IgD-negative memory B cell (primary cell): ENCODE results near the gene LIPA. TPM values are rescaled to one million over a fixed set of nuclear protein-coding genes. Genes with fewer than 3 reads are reported as not detected.
A peak's percentile ranks its signal among the peaks of the same experiment; 100 is the strongest.

Source experiments
- H3K27ac Mint-ChIP-seq, 3 donors: one replicate each; pipeline ENCODE4 v1.8.0; 2020 to 2022; ENCODE audit warnings: mild to moderate bottlenecking in 3 of 3, mixed read lengths in 3 of 3, moderate library complexity in 1 of 3
- H3K27me3 Mint-ChIP-seq: one replicate; pipeline ENCODE4 v1.8.0; 2021; ENCODE audit warnings: mixed read lengths
- H3K36me3 Mint-ChIP-seq: one replicate; pipeline ENCODE4 v1.8.0; 2020; ENCODE audit warnings: mild to moderate bottlenecking, mixed read lengths
- H3K4me1 Mint-ChIP-seq, 3 donors: one replicate each; pipeline ENCODE4 v1.8.0; 2020 to 2022; ENCODE audit warnings: mixed read lengths in 3 of 3, mild to moderate bottlenecking in 1 of 3
- H3K4me3 Mint-ChIP-seq, 4 donors: one replicate each; pipeline ENCODE4 v1.8.0; 2020 to 2022; ENCODE audit warnings: mild to moderate bottlenecking in 4 of 4, mixed read lengths in 4 of 4, moderate library complexity in 3 of 4
- H3K9me3 Mint-ChIP-seq, 3 donors: one replicate each; pipeline ENCODE4 v1.8.0; 2020 to 2021; ENCODE audit warnings: mixed read lengths in 3 of 3, mild to moderate bottlenecking in 1 of 3
- polyA plus RNA-seq: library from polyadenylated mRNA; unstranded; fragments of 300-500 nt; fragmentation: Illumina TruSeq; gene quantifications from one replicate; pipeline ENCODE4 v1.2.3, GENCODE V29; 2021

Gene LIPA
- polyA plus RNA-seq, 1 donor from 2014 or later = 73.9 TPM

DNA sequence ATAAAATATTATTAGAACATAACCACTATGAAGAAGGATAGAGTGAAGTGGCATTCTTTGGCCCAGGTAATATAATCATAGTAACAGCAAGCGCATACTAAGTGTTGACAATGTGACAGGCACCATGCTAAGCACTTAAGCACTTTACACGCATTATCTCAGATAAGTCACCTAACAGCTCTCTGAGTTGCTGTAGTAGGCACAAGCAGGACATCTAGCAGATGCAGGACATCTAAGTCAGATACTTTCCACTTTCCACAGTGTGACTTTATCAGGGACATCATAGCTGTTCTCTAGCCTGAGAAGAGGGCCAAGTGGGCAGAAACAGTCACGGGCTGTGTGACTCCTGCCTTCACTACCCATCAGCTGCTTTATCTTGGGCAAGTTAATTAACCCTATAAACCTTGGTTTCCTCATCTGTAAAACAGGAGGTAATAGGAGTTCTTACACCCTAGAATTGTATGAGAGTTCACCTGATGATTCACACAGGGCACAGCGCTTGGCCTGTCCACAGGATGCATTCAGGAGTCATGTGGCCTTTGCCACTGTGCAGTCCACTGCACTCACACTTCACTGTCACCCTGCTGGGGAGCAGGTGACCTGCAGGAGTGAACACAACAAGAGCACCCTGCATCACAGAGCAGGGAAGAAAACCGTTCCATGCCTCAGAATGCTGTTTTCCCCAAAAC is 12.5 kb downstream of the LIPA start:
- H3K36me3 Mint-ChIP-seq = peaks cover 9% of the 10 kb centered on the region
- H3K9me3 Mint-ChIP-seq = no peaks in the 10 kb centered on the region
- H3K4me3 Mint-ChIP-seq = no peak overlapping the region
- no peak overlapping the region for H3K27ac Mint-ChIP-seq
- H3K4me1 Mint-ChIP-seq = peaks cover 20 to 22% (median 22%) of the 10 kb centered on the region in 3 donors
- H3K27me3 Mint-ChIP-seq = no peaks in the 10 kb centered on the region

DNA sequence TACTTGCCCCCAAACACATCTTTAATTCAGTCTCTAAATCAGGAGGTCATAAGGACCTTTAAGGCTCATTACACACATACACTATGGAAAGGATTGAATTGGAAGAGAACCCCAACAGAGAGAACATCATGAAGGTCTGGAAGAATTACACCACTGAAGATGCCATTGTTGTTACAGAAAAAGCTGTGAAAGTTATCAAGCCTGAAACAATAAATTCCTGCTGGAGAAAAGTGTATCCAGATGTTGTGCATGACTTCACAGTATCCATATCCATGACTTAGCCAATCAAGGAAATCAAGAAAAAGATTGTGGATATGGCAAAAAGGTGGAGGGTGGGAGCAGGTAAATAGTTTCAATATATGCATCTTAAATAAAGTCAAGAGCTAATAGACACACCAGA is 13.7 kb downstream of the LIPA start:
- H3K4me3 Mint-ChIP-seq = no peak overlapping the region
- H3K27me3 Mint-ChIP-seq = no peaks in the 10 kb centered on the region
- peaks cover 9% of the 10 kb centered on the region for H3K36me3 Mint-ChIP-seq
- H3K4me1 Mint-ChIP-seq = peaks cover 10 to 14% (median 11%) of the 10 kb centered on the region in 3 donors
- H3K9me3 Mint-ChIP-seq = no peaks in the 10 kb centered on the region
- no peak overlapping the region for H3K27ac Mint-ChIP-seq

DNA sequence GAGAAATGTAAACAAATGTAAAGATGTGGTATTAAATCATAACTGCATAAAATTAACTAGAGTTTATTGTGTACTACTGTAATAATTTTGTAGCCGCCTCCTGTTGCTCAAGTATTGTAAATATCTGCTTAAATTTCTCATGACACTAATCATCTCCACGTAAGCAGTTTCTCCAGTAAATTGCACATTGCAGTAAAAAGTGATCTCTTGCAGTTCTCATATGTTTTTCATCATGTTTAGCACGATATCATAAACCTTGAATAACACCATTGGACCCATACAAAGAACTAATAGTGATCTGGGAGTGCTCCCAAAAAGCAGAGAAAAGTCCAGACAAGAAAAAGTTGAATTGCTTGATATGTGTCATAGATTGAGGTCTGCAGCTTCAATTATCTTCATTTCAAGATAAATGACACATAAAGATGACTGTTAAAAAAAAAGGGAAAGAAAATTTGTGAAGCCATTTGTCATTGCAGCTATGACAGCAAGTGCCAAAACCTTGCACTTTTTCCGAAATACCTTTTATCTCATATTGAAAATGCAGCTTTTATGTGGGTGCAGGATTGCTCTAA is 15.3 kb downstream of the LIPA start:
- Mint-ChIP-seq H3K4me1 (peaks cover 0 to 3% (median 0%) of the 10 kb centered on the region in 3 donors), H3K9me3 (no peaks in the 10 kb centered on the region), H3K27me3 (no peaks in the 10 kb centered on the region), H3K4me3 (no peak overlapping the region), H3K27ac (no peak overlapping the region), H3K36me3 (peaks cover 9% of the 10 kb centered on the region)

DNA sequence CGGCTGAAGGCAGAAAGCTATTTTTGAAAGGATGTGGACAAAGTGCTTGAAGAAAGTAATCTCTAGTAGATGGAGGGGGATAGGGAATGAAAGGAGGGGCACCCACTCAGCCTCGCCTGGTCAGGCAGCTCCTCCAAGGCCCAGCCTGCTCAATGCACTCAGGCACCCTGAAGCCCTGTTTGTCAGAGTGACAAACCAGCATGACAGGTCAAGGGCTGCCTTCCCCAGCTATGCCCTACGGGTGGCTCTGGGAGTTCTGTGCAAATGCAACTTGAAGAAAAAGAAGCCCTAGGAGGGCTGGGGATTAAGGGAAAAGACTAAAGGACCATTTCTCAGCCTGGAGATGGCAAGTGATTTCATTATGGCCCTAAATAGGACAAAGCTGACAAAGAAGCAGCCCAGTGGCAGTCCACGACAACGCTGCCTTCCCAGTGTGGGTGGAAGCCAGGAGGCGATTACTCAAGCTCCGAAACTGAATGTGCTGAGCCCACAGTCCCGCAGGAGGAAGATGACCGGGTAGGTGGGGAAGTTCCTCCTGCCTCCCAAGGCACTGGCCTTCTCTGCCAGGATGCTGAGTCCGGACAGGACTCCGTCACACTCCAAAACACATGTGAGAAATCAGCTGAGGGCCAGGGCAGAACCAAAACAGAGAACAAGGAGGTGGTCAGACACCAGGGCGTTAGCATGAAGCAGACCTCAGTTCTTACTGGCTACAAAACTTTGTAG is 16.3 kb downstream of the LIPA start:
- no peaks in the 10 kb centered on the region for H3K27me3 Mint-ChIP-seq
- no peaks in the 10 kb centered on the region for H3K9me3 Mint-ChIP-seq
- H3K4me3 Mint-ChIP-seq = no peak overlapping the region
- H3K4me1 Mint-ChIP-seq = peaks cover 0 to 3% (median 0%) of the 10 kb centered on the region in 3 donors
- no peak overlapping the region for H3K27ac Mint-ChIP-seq
- H3K36me3 Mint-ChIP-seq = peaks cover 12% of the 10 kb centered on the region

DNA sequence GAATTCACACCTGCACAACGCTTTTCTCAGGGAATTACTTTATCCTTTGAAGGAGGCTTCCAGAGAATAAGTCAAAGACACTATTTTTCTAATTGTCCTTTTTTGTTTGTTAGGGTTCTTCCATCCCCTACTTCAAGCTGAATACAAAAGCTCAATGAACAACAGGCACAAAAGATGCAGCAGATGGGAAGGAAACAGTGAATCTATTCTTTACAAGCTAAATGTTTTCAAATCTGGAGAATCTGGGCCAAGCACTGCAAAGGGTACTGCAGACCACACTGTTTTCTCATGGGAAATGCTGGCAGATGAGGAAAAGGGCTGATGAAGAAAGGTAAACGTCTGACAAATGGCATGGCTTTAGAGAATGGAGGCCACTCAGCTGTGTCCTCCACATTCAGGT is 18.5 kb downstream of the LIPA start:
- H3K9me3 Mint-ChIP-seq = no peaks in the 10 kb centered on the region
- no peak overlapping the region for H3K27ac Mint-ChIP-seq
- H3K4me3 Mint-ChIP-seq = no peak overlapping the region
- H3K36me3 Mint-ChIP-seq = peaks cover 7% of the 10 kb centered on the region
- no peaks in the 10 kb centered on the region for H3K27me3 Mint-ChIP-seq
- H3K4me1 Mint-ChIP-seq = peaks cover 0 to 3% (median 0%) of the 10 kb centered on the region in 3 donors

DNA sequence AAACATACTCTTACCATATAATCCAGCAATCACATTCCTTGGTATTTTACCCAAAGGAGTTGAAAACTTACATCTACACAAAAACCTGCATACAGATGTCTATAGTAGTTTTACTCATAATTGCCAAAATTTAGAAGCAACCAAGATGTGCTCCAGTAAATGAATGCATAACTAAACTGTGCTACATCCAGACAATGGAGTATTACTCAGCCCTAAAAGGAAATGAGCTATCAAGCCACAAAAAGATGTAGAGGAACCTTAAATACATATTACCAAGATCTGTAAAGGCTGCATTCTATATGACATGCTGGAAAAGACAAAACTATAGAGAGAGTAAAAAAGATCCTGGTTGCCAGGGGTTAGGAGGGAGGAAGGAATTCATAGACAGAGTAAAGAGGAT is 22.6 kb downstream of the LIPA start:
- H3K4me1 Mint-ChIP-seq = no peaks in the 10 kb centered on the region
- H3K36me3 Mint-ChIP-seq = peaks cover 13% of the 10 kb centered on the region
- H3K4me3 Mint-ChIP-seq = no peak overlapping the region
- H3K27me3 Mint-ChIP-seq = no peaks in the 10 kb centered on the region
- H3K9me3 Mint-ChIP-seq = no peaks in the 10 kb centered on the region
- no peak overlapping the region for H3K27ac Mint-ChIP-seq

DNA sequence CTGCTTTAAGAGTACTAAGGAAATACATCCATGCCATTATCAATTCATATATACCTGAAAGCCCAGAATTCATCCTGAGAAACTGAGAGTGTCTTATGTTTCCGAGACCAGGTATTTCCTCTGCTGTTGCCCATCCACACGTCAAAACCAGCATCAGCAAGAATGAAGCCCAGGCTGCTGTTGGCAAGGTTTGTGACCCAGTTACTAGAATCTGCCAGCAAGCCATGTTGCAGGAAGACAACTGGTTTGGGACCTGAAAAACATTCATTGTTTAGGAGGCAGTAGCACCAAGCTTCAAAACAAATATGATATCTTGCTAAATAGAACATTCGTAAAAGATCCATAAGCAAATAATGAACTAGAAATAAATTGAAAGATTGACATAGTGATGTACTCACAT is 23.4 kb downstream of the LIPA start:
- H3K27me3 Mint-ChIP-seq = no peaks in the 10 kb centered on the region
- no peak overlapping the region for H3K27ac Mint-ChIP-seq
- H3K36me3 Mint-ChIP-seq = peaks cover 16% of the 10 kb centered on the region
- H3K4me3 Mint-ChIP-seq = no peak overlapping the region
- no peaks in the 10 kb centered on the region for H3K9me3 Mint-ChIP-seq
- H3K4me1 Mint-ChIP-seq = no peaks in the 10 kb centered on the region

DNA sequence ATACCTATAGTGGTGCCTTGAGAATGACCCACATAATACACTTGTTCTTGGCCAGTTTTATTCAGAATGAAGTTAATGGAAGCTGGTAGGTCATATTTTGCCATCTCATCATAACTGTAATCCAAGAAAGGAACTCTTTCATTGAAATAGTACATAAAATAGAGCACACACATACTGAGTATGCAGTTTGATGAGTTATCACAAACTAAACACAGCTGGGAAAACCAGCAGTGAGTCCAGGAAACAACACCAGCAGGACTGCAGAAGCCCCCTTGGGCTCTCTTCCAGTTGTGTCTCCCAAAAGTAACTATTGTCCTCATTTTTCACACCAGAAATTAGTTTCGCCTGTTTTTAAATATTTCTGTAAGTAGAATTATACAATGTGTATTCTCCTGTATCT is 24.7 kb downstream of the LIPA start:
- Mint-ChIP-seq H3K9me3 (no peaks in the 10 kb centered on the region), H3K4me3 (no peak overlapping the region), H3K36me3 (peaks cover 16% of the 10 kb centered on the region), H3K27me3 (no peaks in the 10 kb centered on the region), H3K4me1 (no peaks in the 10 kb centered on the region), H3K27ac (no peak overlapping the region)

DNA sequence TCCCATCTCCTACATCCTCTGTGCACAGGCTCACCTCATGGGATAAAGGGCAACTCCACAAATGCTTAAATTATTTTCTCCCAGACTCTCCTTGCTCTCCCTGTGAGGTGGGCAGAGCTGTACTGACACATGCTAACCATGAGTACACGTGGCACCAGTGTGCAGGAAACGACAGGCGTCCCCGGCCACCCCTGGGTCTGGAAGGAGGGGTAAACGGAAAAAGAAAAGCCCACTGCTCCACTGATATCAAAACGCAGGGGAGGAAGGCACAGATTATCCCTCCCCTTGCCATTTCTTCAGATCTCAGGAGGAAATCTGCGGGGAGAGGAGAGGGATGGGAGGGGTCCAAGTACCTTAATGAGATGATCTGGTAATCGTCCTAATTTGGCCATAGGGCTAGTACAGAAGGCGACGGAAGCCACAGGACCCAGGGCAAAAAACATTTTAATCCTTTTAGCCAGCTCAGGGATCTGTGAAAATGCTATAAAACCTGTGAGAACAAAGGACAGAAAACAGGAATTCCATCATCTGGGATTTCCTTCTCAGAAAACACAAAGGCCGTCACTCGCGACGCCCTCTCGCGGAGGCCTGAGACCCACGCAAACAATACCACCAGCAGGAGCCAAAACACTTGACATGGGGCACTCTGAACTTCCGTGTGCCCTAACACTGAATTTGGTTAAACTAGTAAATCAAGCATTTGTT is 26.7 kb downstream of the LIPA start:
- Mint-ChIP-seq H3K36me3 (peaks cover 13% of the 10 kb centered on the region), H3K4me3 (peak overlapping the region in 2 of 4 donors; percentile 53 to 77), H3K27me3 (no peaks in the 10 kb centered on the region), H3K9me3 (no peaks in the 10 kb centered on the region), H3K4me1 (no peaks in the 10 kb centered on the region), H3K27ac (peak overlapping the region in 1 of 3 donors; percentile 43)

DNA sequence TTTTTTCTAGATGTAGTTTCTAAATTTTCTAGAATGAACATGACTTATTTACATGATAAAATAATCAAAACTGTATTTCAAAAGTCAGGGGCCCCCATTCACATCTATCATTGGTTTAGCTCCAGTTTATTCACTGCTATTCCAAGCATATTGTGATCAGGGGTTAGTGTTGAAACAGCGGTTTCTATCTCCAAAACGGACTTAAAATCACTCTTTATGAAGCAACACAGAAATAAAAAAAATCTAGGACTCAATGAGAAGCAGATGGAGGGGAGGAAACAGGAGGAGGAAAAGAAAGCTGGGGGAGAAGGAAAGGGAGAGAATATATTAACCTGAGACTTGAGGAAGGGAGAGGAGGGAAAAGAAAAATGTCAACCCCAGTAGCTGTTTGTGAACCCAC is 29.7 kb downstream of the LIPA start:
- no peaks in the 10 kb centered on the region for H3K9me3 Mint-ChIP-seq
- H3K36me3 Mint-ChIP-seq = peaks cover 13% of the 10 kb centered on the region
- H3K4me1 Mint-ChIP-seq = peaks cover 6 to 9% (median 7%) of the 10 kb centered on the region in 3 donors
- H3K27me3 Mint-ChIP-seq = no peaks in the 10 kb centered on the region
- peak overlapping the region in 1 of 3 donors; percentile 91 for H3K27ac Mint-ChIP-seq
- H3K4me3 Mint-ChIP-seq = no peak overlapping the region

DNA sequence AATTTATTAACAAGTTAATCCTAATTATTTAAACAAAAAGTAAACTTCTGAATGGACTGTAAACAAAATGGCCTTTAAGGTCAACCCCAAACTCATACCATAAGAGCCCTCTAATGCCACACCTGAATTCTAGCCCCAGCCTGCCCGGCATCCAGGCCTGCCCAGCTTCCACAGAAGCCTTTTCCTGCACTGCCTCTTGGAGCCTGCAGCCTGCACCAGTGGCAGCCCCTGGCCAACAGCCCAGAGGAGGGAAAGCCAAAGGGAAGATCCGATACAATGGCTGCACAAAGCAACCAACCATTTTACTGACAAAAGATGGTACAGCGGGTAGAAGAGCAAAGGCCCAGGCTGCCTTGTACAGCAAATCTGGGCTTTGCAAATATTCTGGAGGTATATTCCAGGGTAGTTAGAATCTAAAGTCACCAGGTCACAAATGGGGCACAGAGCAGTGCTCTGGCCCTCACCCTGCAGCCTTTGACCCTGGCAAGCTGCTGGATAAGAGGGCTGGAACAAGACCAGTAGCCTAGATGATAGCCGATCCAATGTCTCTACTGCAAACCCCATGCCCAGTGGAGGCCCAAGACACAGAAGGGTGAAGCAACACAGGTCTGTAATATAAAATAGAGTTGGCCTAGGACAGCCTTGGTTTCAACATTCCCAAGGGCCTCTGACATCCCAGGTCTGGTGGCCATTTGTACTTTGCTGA is 31.9 kb downstream of the LIPA start:
- H3K27me3 Mint-ChIP-seq = no peaks in the 10 kb centered on the region
- peaks cover 7 to 10% (median 7%) of the 10 kb centered on the region in 3 donors for H3K4me1 Mint-ChIP-seq
- no peaks in the 10 kb centered on the region for H3K9me3 Mint-ChIP-seq
- H3K36me3 Mint-ChIP-seq = peaks cover 4% of the 10 kb centered on the region
- H3K27ac Mint-ChIP-seq = no peak overlapping the region
- no peak overlapping the region for H3K4me3 Mint-ChIP-seq

DNA sequence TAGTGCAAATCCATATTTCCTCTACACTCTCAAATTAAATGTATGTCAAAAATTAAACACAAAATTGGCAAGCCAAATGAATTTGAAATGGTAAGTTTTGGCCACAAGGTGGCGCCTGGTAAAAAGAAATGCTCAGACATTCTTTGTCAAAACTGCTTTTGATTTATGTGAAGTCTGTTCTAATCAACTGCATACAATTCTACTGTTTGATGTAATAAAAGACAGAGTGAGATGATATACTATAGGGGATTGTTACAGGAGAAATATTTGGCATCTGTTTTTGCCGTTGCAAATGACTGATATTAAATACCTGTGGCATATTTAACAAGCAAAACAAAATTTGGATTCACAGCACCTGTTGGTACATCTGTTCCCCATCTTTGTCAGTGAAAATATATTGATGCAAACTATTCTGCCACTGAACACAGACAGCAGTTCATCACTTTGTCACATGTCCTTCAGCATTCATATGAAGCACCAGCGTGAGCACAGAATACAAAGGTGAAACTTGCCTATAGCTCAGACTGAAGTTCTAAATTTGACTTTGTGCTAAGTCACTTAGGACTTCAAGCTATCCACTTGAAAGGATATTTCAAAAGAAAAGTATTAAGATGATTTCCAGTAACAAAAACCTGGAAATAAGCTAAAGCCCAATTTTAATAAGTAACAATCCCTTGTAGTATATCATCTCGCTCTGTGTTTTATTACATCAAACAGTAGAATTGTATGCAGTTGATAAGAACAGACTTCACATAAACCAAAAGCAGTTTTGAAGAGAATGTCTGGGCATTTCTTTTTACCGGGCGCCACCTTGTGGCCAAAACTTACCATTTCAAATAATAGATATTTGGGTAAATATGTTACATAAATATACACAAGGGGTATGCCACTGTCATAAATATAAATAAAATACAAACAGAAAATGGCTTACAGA is 34.3 kb downstream of the LIPA start:
- no peaks in the 10 kb centered on the region for H3K27me3 Mint-ChIP-seq
- no peaks in the 10 kb centered on the region for H3K9me3 Mint-ChIP-seq
- H3K4me1 Mint-ChIP-seq = peaks cover 7 to 15% (median 8%) of the 10 kb centered on the region in 3 donors
- peaks cover 2% of the 10 kb centered on the region for H3K36me3 Mint-ChIP-seq
- H3K27ac Mint-ChIP-seq = peak overlapping the region in 1 of 3 donors; percentile 11
- no peak overlapping the region for H3K4me3 Mint-ChIP-seq

DNA sequence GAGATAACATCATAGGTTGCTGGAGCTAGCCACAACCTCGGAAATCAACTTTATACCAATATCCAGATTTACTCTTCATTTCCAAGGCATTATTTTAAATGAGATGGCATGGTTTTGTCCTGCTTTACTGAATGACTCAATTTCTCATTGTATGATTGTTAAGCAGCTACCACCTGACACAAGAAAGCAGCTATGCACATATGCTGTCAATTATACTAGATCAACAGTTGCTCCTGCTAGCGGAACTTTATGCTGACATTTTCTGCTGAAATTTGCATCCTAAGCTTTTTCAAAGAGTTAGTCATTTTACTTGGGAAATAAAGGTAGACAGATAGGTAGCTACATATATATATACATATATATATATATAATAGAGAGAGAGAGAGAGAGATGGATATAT is 35.5 kb downstream of the LIPA start:
- Mint-ChIP-seq H3K27ac (no peak overlapping the region), H3K4me1 (peaks cover 7 to 15% (median 8%) of the 10 kb centered on the region in 3 donors), H3K36me3 (peaks cover 2% of the 10 kb centered on the region), H3K9me3 (no peaks in the 10 kb centered on the region), H3K4me3 (no peak overlapping the region), H3K27me3 (peaks cover under 1% of the 10 kb centered on the region)

DNA sequence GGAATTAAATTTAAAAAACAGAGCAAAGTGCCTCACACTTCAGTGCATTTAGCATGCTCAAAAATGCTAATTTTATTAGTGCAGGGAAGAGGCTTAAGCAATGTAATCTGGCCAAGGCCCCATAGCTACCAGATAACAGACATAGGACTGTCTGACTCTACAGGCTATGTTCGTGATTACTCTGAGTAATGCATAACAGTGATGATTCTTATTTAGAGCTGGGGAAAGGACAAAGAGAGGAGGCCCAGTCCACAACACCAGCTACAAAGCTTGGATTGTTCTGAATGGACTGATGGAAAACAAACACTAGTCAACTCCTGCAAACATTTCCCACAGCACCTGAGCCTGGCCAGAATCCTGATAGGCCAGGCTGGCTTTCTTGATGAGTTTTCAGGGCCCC is 36.1 kb downstream of the LIPA start:
- peaks cover 5% of the 10 kb centered on the region for H3K27me3 Mint-ChIP-seq
- H3K4me3 Mint-ChIP-seq = no peak overlapping the region
- peaks cover 7 to 15% (median 8%) of the 10 kb centered on the region in 3 donors for H3K4me1 Mint-ChIP-seq
- H3K9me3 Mint-ChIP-seq = no peaks in the 10 kb centered on the region
- H3K27ac Mint-ChIP-seq = no peak overlapping the region
- peaks cover 2% of the 10 kb centered on the region for H3K36me3 Mint-ChIP-seq
